NCI-H1092 treated with DMSO at 0.1 percent for 48 hours (cell line): Measurements from ENCODE around the gene EVI2A.

Source experiments
- DNase-seq: peaks from one replicate; lab custom pipeline; 2025; lab: John Stamatoyannopoulos, UW

Gene EVI2A

GRCh38 chr17:31272803-31273202 lies 48.6 kb downstream of the EVI2A start:
- no peak for DNase-seq

- DNase-seq, result no peak
Observed at GRCh38 chr17:31272236-31272635, 49.2 kb downstream of the EVI2A start.

- DNase-seq, result no peak
Observed at GRCh38 chr17:31269578-31269983, 51.8 kb downstream of the EVI2A start.

- DNase-seq, result no peak
Observed at GRCh38 chr17:31269036-31269577, 52.3 kb downstream of the EVI2A start.
